NCI-H1105 (cell line): Measurements from ENCODE around the gene FAM168B.
"Not testable (repeated sequence)": the region's sequence is repeated elsewhere in the genome, so short reads cannot be mapped to it uniquely, and the experiment has no call there.

Experiments used
- DNase-seq: peaks from one replicate; lab custom pipeline; 2025; lab: John Stamatoyannopoulos, UW

The FAM168B gene

GRCh38 chr2:131094463-131095281 lies 1.4 kb upstream of the FAM168B start:
- DNase-seq, result peak; percentile 7

- peak; percentile 64 for DNase-seq
These were observed 619 bp upstream of the FAM168B start for GRCh38 chr2:131093696-131094462.

- DNase-seq, result no peak
These were observed 728 bp downstream of the FAM168B start for GRCh38 chr2:131092458-131093005.

GRCh38 chr2:131085646-131086045 lies 7.6 kb downstream of the FAM168B start:
- DNase-seq, result no peak

- no peak for DNase-seq
These were observed 12.1 kb downstream of the FAM168B start for GRCh38 chr2:131081190-131081589.

GRCh38 chr2:131079931-131080330 lies 13.3 kb downstream of the FAM168B start:
- not testable (repeated sequence) for DNase-seq

GRCh38 chr2:131077966-131078365 lies 15.3 kb downstream of the FAM168B start:
- no peak for DNase-seq

- DNase-seq, result no peak
These were observed 15.9 kb downstream of the FAM168B start for GRCh38 chr2:131077182-131077846.

- no peak for DNase-seq
These were observed 16.6 kb downstream of the FAM168B start for GRCh38 chr2:131076707-131077106.

- DNase-seq, result not testable (repeated sequence)
These were observed 17.7 kb downstream of the FAM168B start for GRCh38 chr2:131075578-131075977.

- not testable (repeated sequence) for DNase-seq
These were observed 25.1 kb downstream of the FAM168B start for GRCh38 chr2:131068172-131068571.

GRCh38 chr2:131067465-131068125 lies 25.7 kb downstream of the FAM168B start:
- no peak for DNase-seq

- DNase-seq, result no peak
These were observed 28.4 kb downstream of the FAM168B start for GRCh38 chr2:131064589-131065512.

- no peak for DNase-seq
These were observed 29.6 kb downstream of the FAM168B start for GRCh38 chr2:131063501-131064283.

GRCh38 chr2:131058920-131059319 lies 34.3 kb downstream of the FAM168B start:
- no peak for DNase-seq

GRCh38 chr2:131058214-131058843 lies 34.9 kb downstream of the FAM168B start:
- DNase-seq, result no peak

- no peak for DNase-seq
These were observed 36.4 kb downstream of the FAM168B start for GRCh38 chr2:131056932-131057287.

- no peak for DNase-seq
These were observed 36.9 kb downstream of the FAM168B start for GRCh38 chr2:131056204-131056931.
